Endometrium (tissue), 2 donors: ENCODE data around the gene CUL9.

Source experiments
- FAIRE-seq: peaks from 2 replicates; lab custom pipeline; 2012; peaks lifted over from hg19 to GRCh38; lab: Jason Lieb, UNC
- donor health status: control.
- donor health status: control.

The CUL9 gene

DNA sequence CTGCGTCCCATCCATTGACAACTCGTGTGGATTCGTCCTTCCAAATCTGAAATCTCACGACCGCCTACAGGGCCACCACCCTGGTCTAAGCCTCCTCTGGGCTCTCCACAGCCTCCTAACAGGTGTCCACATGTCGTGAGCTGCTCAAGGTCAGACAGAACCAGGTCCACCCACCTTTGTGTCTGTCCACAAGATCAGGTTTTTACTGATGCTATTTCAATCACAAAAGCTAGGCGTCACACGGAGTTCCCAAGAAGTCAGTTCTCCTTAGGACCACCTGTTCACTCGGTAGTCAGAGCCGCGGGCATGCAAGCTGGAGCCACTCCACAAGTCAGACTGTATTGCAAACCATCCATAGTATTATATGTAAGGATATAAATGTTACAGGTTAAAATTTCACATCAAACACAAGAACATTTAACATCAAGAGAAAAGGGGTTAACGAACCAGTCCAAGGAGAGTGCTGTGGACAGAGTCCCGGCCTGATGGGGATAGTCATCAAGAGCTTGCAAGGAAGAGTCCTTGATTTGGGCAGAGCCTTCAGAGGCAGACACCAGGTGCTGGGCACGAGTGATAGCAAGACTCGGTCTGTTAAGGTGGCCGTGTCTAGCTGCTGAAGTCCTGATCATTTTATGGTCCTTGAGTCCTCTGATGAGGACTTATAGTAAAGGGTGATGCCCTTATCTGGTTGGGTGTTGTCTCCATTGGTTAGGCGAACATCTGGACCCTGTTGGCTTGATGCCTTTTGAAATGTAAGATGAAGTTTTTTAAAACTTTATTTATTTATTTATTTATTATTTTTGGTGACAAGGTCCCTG is 48.0 kb downstream of the CUL9 start:
- FAIRE-seq, result no peak

- no peak for FAIRE-seq
Measured at GRCh38 chr6:43231053-43231452, 49.1 kb downstream of the CUL9 start.

GRCh38 chr6:43231735-43232450 is 49.9 kb downstream of the CUL9 start:
- FAIRE-seq, result no peak

DNA sequence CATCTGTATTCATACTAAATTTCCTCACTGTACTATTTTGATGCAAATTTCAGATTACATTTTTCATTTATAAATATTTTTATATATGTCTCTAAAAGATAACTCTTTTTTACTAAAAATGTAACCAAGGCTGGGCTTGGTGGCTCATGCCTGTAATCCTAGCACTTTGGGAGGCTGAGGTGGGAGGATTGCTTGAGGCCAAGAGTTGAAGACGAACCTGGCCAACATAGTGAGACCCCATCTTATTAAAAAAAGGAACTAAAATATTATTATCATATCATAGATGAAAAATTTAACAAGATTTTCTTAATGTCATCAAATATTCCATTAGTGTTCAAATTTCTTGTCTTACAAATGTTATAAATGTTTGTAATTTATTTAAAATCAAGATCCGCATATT is 53.8 kb downstream of the CUL9 start:
- no peak for FAIRE-seq

DNA sequence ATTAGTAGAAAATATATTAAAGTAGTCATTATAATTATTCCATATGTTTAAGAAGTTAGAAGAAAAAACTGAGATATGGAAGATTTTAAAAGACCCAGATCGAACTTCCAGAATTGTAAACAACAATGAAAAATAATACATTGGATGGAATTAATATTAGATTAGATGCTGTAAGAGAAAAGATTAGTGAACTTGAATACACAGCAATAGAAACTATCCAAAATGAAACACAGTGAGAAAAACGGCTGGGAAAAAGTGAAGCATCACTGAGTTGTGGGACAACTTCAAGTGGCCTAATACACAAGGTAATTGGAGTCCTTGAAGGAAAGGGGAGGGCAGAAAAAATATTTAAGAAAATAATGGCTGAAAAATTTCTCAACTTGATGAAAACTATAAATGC is 57.1 kb downstream of the CUL9 start:
- FAIRE-seq, result no peak

DNA sequence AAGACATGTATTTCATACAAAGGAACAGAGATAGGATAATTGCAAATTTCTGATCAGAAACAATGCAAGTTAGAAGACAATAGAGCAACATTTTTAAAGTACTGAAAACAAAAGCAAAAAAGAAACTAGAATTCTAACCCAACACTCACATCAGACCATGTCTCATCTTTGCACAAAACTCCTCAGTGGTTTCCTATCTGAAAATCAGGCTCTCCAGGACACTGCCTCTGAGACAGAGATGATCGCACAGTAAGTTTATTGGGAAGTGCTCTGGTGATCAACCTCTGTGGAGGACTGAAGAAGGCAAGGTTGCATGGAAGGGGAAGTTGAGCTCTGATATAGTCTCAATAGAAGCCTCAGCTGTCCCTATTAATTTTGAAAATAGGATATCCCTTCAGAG is 59.0 kb downstream of the CUL9 start:
- no peak for FAIRE-seq

- no peak for FAIRE-seq
Measured at GRCh38 chr6:43241446-43241845, 59.5 kb downstream of the CUL9 start.

GRCh38 chr6:43242908-43243663 is 61.1 kb downstream of the CUL9 start, which contains the start of gene TTBK1:
Gene TTBK1 (plus strand): TSS chr6:43243481. CDS start chr6:43246661, 3,180 bp downstream.
- no peak for FAIRE-seq

GRCh38 chr6:43243664-43244321 is 61.8 kb downstream of the CUL9 start:
- FAIRE-seq, result no peak

- no peak for FAIRE-seq
Measured at GRCh38 chr6:43246301-43247113, 64.5 kb downstream of the CUL9 start.

DNA sequence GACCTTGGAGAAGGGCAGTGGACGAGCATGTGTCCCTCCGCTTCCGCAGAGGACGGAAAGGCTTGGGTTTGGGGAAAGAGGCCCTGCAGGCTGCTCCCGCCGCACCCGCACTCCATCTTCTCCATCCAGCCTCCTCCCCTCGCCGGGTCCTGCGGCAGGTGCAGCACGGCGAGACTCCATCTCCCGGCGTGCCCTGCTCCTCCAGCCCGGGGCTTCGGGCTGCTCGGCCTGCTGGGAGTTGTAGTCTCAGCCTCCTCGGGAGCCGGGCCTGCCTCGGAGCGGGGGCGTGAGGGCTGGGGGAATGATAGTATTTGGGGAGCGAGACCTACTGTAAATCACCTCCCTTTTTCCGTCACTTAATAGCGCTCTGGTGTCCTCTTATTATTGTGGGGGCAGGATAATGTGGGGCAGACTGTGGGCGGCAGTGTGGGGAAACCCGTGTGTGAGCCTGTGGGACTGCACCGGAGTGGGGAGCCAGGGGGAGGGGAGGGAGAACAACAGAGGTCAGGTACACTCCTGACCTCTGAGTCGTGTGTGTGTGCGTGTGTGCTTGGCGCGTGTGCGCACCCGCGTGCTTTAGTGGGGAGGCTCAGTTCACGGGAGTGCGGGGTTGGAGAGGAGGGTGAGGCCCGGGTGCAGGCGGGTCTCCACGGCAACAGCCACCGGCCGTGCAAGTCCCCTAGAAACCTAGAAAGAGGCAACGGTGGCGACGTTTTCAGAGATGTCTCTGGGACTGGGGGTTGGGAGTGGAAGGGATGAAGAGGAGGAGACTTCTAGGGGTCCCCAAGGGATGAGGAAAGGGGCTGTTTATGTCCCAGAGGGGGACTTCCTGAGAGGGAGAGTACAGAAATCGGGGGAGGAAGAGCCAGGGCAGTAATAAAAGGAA is 65.4 kb downstream of the CUL9 start:
- no peak for FAIRE-seq

GRCh38 chr6:43248101-43248500 is 66.1 kb downstream of the CUL9 start:
- no peak for FAIRE-seq

GRCh38 chr6:43248791-43249190 is 66.8 kb downstream of the CUL9 start:
- no peak for FAIRE-seq

DNA sequence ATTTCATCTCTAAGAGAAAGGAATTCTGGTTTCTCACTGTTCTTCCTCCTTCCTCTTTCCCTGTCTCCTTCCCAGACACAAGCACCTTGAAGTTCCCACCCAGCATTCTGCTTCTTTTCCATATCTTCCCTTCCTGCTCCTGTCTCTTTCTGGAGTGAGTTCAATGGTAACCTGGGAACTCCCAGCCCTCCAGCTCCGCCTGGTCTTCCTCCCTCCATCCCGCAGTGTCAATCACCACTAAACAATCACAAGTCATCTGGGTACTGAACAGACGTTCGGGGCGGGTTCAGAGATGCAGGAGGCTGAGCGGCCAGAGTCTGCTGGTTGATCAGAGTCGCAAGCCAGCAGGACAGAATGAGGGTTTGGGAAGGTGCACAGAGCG is 69.0 kb downstream of the CUL9 start:
- FAIRE-seq, result no peak

DNA sequence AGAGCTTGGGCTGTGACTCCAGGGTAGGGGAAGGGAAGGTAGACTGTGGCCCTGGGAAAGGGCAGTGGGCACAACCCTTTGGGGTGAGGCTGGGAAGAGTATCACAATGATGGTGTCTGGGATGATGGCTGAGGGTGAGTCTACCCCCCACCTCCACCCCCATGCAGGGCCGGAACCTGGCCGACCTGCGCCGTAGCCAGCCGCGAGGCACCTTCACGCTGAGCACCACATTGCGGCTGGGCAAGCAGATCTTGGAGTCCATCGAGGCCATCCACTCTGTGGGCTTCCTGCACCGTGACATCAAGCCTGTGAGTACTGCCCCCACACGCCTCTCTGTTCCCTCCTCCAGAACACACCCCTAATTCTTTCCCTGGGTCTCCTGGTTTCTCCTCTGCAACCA is 71.4 kb downstream of the CUL9 start:
- no peak for FAIRE-seq

GRCh38 chr6:43254138-43254817 is 72.3 kb downstream of the CUL9 start:
- FAIRE-seq, result no peak

DNA sequence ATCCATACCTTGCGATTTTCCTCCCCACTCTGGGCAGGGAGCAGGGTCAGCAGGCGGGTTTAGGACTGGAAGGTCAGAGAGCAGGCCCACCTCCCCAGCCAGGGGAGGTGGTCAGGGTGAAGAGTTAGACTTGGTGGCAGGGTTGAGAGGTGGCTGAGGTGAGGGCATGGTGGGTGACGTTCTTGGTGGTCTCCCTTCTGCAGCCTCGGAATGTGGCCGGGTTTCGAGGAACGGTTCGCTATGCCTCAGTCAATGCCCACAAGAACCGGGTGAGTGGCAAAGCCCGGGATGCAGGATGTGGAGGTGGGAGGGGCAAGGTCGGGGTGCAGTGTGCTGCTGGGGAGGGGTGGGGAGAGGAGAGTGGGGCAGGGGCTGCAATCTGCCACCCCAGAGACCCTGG is 72.8 kb downstream of the CUL9 start:
- no peak for FAIRE-seq

DNA sequence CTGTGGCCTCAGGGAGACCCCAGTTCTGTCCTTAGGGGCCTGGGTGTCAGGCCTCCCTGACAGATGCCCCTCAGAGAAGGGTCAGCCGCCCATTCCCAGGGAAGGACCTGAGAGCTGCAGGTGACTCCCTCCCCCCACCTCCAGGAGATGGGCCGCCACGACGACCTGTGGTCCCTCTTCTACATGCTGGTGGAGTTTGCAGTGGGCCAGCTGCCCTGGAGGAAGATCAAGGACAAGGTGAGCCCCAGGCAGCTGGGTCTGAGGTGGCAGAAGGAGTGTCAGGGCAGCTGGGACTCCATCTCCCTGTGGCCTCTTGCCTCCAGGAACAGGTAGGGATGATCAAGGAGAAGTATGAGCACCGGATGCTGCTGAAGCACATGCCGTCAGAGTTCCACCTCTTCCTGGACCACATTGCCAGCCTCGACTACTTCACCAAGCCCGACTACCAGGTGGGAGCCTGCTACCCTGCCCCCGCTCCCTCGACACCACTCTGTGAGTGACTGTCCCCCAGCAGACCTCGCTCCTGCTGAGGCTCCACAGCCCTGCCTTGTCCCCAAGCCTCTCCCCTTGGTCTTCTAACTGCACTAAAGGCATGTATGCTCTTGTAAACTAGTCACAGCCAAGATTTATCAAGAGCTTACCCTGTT is 73.5 kb downstream of the CUL9 start:
- no peak for FAIRE-seq

DNA sequence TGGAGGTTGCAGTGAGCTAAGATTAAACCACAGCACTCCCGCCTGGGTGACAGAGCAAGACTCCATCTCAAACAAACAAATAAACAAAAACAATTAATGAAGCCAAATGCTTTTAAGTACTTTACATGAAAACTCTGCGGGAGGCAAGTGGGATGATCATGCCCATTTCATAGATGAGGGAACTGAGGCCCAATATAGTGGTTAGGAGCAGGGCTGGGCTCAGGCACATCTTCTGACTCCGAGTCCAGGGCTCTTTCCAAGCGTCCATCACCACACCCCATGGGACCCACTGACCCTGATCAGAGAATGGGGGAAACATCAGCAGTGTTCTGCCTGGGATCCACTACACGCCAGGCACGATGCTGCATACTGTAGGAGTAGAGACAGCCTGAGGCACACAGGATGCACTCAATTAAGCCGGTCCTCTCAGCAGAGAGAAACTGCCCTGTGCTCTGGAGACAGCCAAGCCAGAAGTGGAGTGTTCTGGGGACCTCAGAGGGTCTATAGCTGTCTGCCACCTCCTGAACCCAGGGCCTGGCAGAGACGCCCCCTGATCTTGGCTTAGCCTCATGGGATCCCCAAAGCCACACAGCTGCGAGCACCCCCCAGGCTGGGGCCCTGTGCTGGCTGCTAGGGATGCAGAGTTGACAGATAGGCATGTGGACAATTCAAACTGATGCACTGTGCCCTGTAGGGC is 74.8 kb downstream of the CUL9 start:
- FAIRE-seq, result no peak
